Activated B cell treated with CpG ODN at 0.5 μM for 24 hours (primary cell): ENCODE data around the gene DNAJB8. TPM values are rescaled to one million over a fixed set of nuclear protein-coding genes. Genes with fewer than 3 reads are reported as not detected.

Experiments
- ATAC-seq: fragments of 200-7000 bp; cut with Tn5 transposase; one replicate; pipeline ENCODE4 v1.10.0; 2021; ENCODE audit warnings: low read depth, mild to moderate bottlenecking, moderate library complexity
- CTCF ChIA-PET: fragments of 350-600 bp; sonication (Branson Sonifier 250); formaldehyde crosslinking; loops from one replicate; lab custom pipeline; 2021; ENCODE audit warnings: antibody characterized with exemption; lab: Charles Lee
- POLR2A ChIA-PET: fragments of 350-600 bp; sonication (Branson Sonifier 250); formaldehyde crosslinking; loops from one replicate; lab custom pipeline; 2021; ENCODE audit warnings: antibody characterized with exemption; lab: Charles Lee
- DNase-seq: peaks from one replicate; pipeline ENCODE4 v3.0.0; 2022
- H3K27ac Mint-ChIP-seq: one replicate; pipeline ENCODE4 v1.8.0; 2020; ENCODE audit warnings: mixed read lengths
- H3K27me3 Mint-ChIP-seq: one replicate; pipeline ENCODE4 v1.8.0; 2021; ENCODE audit warnings: mixed read lengths
- H3K36me3 Mint-ChIP-seq: one replicate; pipeline ENCODE4 v1.8.0; 2021; ENCODE audit warnings: low read depth, mixed read lengths
- H3K4me1 Mint-ChIP-seq: one replicate; pipeline ENCODE4 v1.8.0; 2021; ENCODE audit warnings: mixed read lengths
- H3K4me3 Mint-ChIP-seq: one replicate; pipeline ENCODE4 v1.8.0; 2020; ENCODE audit warnings: mild to moderate bottlenecking, mixed read lengths
- H3K9me3 Mint-ChIP-seq: one replicate; pipeline ENCODE4 v1.8.0; 2020; ENCODE audit warnings: mixed read lengths
- intact Hi-C: fragments of 100-400 bp; cut with micrococcal nuclease; formaldehyde crosslinking; loops from one replicate; pipeline ENCODE4 v1.15.1; 2024
- total RNA-seq: library from RNA; stranded (reverse); gene quantifications from 2 replicates; pipeline ENCODE4 v1.2.3, GENCODE V29; 2022
- TF ChIP-seq, protein P1 (sequence below): fragments of 200-600 bp; IDR thresholded peaks from one replicate; pipeline ENCODE4 v1.8.0; 2022; ENCODE audit warnings: antibody characterized with exemption, mild to moderate bottlenecking

The DNAJB8 gene
- total RNA-seq, 1 donor from 2014 or later = not detected

DNA sequence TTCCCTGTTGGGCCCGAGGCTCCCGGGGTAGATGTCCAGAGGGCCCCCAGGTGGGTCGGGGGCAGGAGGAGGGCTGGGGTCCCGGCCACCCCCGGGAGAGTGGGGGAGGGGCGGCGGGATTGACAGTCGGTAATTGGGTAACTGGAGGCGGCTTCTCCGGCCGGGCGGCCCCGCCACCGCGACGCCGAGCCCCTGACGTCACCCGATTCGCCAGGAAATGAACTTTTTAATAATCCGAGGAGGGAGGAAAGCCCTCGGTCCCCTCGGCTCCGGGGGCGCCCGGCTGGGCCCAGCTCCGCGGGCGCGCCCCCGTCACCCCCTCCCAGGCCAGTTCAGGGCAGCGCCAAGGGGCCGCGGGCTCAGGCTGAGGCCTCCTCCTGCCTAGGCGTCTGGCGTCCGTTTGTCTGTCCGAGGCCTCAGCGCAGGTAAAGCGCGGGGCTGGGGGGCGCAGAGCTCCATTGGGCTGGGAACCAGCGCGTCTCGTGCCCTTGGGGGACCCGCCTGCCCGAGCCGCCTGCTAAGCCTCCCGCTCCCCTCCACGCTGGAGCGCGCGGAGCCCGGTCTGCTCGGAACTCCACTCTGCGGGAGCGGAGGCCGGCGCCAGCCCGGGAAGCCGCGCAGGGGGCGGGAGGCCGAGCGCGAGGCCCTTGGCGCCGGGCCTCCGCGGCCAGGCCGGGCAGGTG is 22.4 kb upstream of the DNAJB8 start:
- Mint-ChIP-seq H3K27ac (no peak overlapping the region), H3K4me3 (peak overlapping the region; percentile 54), H3K27me3 (peaks cover 54% of the 10 kb centered on the region), H3K36me3 (no peaks in the 10 kb centered on the region), H3K4me1 (peaks cover 48% of the 10 kb centered on the region), H3K9me3 (no peaks in the 10 kb centered on the region)
- intact Hi-C loops = no loop called here
- DNase-seq (no peak), ATAC-seq (no peak)
- TF ChIP-seq, protein P1, sequence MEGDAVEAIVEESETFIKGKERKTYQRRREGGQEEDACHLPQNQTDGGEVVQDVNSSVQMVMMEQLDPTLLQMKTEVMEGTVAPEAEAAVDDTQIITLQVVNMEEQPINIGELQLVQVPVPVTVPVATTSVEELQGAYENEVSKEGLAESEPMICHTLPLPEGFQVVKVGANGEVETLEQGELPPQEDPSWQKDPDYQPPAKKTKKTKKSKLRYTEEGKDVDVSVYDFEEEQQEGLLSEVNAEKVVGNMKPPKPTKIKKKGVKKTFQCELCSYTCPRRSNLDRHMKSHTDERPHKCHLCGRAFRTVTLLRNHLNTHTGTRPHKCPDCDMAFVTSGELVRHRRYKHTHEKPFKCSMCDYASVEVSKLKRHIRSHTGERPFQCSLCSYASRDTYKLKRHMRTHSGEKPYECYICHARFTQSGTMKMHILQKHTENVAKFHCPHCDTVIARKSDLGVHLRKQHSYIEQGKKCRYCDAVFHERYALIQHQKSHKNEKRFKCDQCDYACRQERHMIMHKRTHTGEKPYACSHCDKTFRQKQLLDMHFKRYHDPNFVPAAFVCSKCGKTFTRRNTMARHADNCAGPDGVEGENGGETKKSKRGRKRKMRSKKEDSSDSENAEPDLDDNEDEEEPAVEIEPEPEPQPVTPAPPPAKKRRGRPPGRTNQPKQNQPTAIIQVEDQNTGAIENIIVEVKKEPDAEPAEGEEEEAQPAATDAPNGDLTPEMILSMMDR = no peak
- CTCF ChIA-PET = no interaction called here
- POLR2A ChIA-PET = interaction anchor here (0.5 to 0.6 kb wide), 2 partner anchors 10 to 437 kb away, joined by 3 read pairs; no protein-coding TSS in a partner anchor

DNA sequence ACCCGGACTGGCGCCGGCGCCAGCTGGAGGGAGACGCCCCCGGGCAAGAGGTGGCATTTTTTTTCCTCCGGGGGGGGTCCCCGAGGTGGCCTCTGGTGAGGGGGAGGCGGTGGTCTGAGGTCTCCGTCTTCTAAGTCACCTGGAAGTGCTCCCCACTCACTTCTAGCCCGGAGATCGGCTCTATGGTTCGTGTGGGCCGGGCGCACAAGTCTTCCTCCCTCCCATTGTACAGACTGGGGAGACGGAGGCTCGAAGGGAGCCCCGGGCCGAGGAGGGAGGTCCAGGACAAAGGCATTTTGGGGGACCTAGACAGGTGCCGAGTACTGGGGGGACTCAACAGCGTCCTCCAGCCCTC is 21.9 kb upstream of the DNAJB8 start:
- peak; percentile 14 for ATAC-seq
- Mint-ChIP-seq H3K36me3 (no peaks in the 10 kb centered on the region), H3K9me3 (no peaks in the 10 kb centered on the region), H3K4me1 (peaks cover 52% of the 10 kb centered on the region), H3K27me3 (peaks cover 55% of the 10 kb centered on the region), H3K4me3 (peak overlapping the region; percentile 54), H3K27ac (no peak overlapping the region)
- TF ChIP-seq, protein P1 = no peak
- intact Hi-C loops = no loop called here
- CTCF ChIA-PET = no interaction called here
- POLR2A ChIA-PET = interaction anchor here (0.5 kb wide), 1 partner anchor 11 kb away, joined by 3 read pairs; no protein-coding TSS in a partner anchor
- DNase-seq = no peak

DNA sequence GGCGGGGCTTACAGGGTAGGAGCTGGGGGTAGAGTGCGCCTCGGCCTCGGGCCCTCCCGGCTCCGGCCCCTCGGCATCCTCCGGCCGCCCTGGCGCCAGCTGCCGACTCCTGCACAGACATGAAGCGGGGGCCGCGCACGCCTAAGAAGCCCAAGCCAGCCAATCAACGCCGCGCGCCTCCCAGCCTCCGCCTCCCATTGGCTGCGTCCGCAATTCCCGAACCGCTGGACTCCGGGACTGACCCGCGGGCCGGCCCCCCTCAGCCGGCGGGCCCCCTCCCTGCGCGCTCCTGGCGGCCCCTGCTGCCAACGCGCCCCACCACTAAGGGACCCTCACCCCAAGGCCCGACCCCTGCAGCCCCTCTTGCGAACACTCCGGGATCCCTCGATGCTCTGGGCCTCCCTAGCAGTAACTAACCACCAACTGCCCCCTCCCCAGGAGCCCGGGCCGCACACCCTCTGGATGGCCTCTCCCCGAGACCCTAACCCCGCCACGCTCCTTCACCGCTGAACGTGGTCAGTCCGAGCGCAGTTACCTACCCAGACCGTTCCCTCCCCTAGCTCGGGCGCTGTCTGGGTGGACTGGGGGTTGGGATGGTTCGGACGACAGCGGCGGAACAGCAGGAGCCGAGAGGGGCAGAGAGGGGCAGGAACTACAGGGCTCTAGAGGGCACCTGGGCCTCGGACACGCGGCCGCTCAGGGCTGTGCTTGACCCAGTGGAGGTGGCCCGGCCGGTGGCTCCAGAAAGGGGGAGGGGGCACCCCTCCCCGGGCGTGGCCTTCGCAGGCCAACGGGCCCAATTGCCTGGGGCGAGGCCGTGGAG is 21.3 kb upstream of the DNAJB8 start:
- Mint-ChIP-seq H3K9me3 (no peaks in the 10 kb centered on the region), H3K27ac (no peak overlapping the region), H3K36me3 (no peaks in the 10 kb centered on the region), H3K4me3 (peak overlapping the region; percentile 80), H3K27me3 (peaks cover 56% of the 10 kb centered on the region), H3K4me1 (peaks cover 55% of the 10 kb centered on the region)
- peak; percentile 22 for DNase-seq
- TF ChIP-seq, protein P1 = no peak
- intact Hi-C loops = no loop called here
- CTCF ChIA-PET = no interaction called here
- POLR2A ChIA-PET = no interaction called here
- peak; percentile 45 for ATAC-seq

DNA sequence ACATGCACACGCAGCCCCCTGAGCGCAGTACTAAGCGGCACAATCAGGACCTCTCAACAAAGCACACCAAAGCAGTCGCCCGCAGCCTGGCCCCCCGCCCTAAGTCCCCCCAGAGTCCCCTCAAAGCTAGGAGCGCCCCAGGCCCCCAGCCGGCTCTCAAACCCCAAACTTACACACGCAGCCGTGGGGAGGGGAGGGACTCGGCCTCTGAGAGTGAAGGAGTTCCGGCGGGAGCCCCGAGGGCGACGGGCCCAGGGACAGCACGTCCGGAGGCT is 20.8 kb upstream of the DNAJB8 start:
- Mint-ChIP-seq H3K36me3 (no peaks in the 10 kb centered on the region), H3K9me3 (no peaks in the 10 kb centered on the region), H3K4me3 (peak overlapping the region; percentile 80), H3K27ac (no peak overlapping the region), H3K4me1 (peaks cover 57% of the 10 kb centered on the region), H3K27me3 (peaks cover 59% of the 10 kb centered on the region)
- CTCF ChIA-PET = no interaction called here
- ATAC-seq (no peak), DNase-seq (no peak)
- TF ChIP-seq, protein P1 = no peak
- intact Hi-C loops = no loop called here
- POLR2A ChIA-PET = no interaction called here
